ENCODE measurements around the gene SRSF4. TPM values are rescaled to one million over a fixed set of nuclear protein-coding genes. Genes with fewer than 3 reads are reported as not detected.

The SRSF4 gene
- total RNA-seq, 1 experiment from 2014 or later, result 69.0 TPM

DNA sequence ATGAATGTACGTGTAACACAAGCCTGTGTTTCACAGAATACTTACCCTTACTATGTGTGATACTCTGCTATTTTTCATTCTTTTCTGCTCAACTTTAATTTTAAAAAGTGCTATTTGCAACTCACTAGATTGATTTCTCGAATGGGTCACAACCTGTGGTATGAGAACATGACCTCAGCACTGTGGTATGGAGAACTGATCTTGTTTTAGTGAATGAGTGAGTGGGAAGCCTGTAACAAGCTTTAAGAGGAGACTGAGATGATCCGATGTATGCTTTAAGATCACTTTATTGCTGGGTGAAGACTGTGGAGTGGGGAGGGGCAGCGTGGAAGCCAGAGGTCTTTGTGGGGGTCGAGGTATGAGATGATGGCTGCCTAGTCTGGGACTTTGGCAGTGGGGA is 27.5 kb upstream of the SRSF4 start:
- intact Hi-C loops (cut with micrococcal nuclease), result no loop called here
- Histone ChIP-seq H3K36me3 (ENCODE audit: control insufficient read depth in 1 of 2, insufficient read depth in 2 of 2, low read length in 2 of 2) (peaks cover 14 to 34% of the 10 kb centered on the region in 2 experiments), H3K9ac (ENCODE audit: low read length) (no peak overlapping the region), H3K9me2 (ENCODE audit: insufficient read depth) (no peaks in the 10 kb centered on the region), H3K4me2 (ENCODE audit: low read length) (no peak overlapping the region), H2AFZ (ENCODE audit: low read depth, low read length, poor library complexity, severe bottlenecking) (no peak overlapping the region), H3K4me3 (replicated peaks in 1 of 2; ENCODE audit: low read depth in 1 of 2, low read length in 2 of 2) (no peak overlapping the region), H3K9me3 (ENCODE audit: control insufficient read depth in 1 of 2, insufficient read depth in 1 of 2, low read depth in 1 of 2, low read length in 2 of 2) (no peaks in the 10 kb centered on the region), H3K27ac (ENCODE audit: low read depth, low read length) (no peak overlapping the region), H3K4me1 (ENCODE audit: control insufficient read depth in 1 of 2, insufficient read depth in 2 of 2, low read length in 2 of 2) (no peaks in the 10 kb centered on the region), H3K27me3 (ENCODE audit: insufficient read depth, low read length) (no peaks in the 10 kb centered on the region), H3K79me2 (ENCODE audit: insufficient read depth, low read length) (no peaks in the 10 kb centered on the region), H4K20me1 (ENCODE audit: insufficient read depth) (no peaks in the 10 kb centered on the region)
- ChIA-PET CTCF (no interaction called here), POLR2A (no interaction called here), RAD21 (ENCODE audit: low non-redundant PET in 1 of 2, low total read pairs in 2 of 2, uncharacterized antibody in 2 of 2, unreplicated experiment in 2 of 2) (no interaction called here)
- BruUV-seq (replicated peaks), result no TSS peak
- no peak for ATAC-seq
- DNase-seq (ENCODE audit: low read depth, low spot score), result no peak
- TF ChIP-seq JUND (IDR thresholded peaks at IDR 0.05) (no peak), ELF1 (IDR thresholded peaks at IDR 0.05; ENCODE audit: borderline replicate concordance, low read depth) (no peak), YY1 (IDR thresholded peaks at IDR 0.05; ENCODE audit: extremely low read depth, insufficient replicate concordance, low read depth, low read length) (no peak), CBX3 (IDR thresholded peaks at IDR 0.05; ENCODE audit: low read depth) (no peak), EZH2 (IDR thresholded peaks at IDR 0.05) (no peak), EZH2phosphoT487 (IDR thresholded peaks at IDR 0.05; ENCODE audit: borderline replicate concordance) (no peak), ZNF274 (IDR thresholded peaks at IDR 0.05; ENCODE audit: low read depth, low read length) (no peak), ZFX (IDR thresholded peaks at IDR 0.05) (no peak), POLR2A (IDR thresholded peaks at IDR 0.05; ENCODE audit: borderline replicate concordance, extremely low read depth, insufficient read depth, insufficient read length) (no peak), POLR2AphosphoS5 (IDR thresholded peaks at IDR 0.05; ENCODE audit: low read depth, low read length) (no peak), SIN3A (IDR thresholded peaks at IDR 0.05; ENCODE audit: low read depth) (no peak), RAD21 (IDR thresholded peaks at IDR 0.05; ENCODE audit: low read depth) (no peak), FOSL1 (IDR thresholded peaks at IDR 0.05; ENCODE audit: low read depth) (no peak), EGR1 (IDR thresholded peaks at IDR 0.05; ENCODE audit: low read depth) (no peak), TCF7L2 (IDR thresholded peaks at IDR 0.05; ENCODE audit: borderline replicate concordance, extremely low read depth, insufficient read depth, insufficient read length) (no peak), SP1 (IDR thresholded peaks at IDR 0.05; ENCODE audit: low read depth) (no peak)
- TF ChIP-seq, protein P1, sequence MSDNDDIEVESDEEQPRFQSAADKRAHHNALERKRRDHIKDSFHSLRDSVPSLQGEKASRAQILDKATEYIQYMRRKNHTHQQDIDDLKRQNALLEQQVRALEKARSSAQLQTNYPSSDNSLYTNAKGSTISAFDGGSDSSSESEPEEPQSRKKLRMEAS (IDR thresholded peaks at IDR 0.05), result no peak
- TF ChIP-seq, protein P2, sequence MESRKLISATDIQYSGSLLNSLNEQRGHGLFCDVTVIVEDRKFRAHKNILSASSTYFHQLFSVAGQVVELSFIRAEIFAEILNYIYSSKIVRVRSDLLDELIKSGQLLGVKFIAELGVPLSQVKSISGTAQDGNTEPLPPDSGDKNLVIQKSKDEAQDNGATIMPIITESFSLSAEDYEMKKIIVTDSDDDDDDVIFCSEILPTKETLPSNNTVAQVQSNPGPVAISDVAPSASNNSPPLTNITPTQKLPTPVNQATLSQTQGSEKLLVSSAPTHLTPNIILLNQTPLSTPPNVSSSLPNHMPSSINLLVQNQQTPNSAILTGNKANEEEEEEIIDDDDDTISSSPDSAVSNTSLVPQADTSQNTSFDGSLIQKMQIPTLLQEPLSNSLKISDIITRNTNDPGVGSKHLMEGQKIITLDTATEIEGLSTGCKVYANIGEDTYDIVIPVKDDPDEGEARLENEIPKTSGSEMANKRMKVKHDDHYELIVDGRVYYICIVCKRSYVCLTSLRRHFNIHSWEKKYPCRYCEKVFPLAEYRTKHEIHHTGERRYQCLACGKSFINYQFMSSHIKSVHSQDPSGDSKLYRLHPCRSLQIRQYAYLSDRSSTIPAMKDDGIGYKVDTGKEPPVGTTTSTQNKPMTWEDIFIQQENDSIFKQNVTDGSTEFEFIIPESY (IDR thresholded peaks at IDR 0.05; ENCODE audit: extremely low read depth, insufficient replicate concordance, low read length), result no peak
- TF ChIP-seq, protein P3, sequence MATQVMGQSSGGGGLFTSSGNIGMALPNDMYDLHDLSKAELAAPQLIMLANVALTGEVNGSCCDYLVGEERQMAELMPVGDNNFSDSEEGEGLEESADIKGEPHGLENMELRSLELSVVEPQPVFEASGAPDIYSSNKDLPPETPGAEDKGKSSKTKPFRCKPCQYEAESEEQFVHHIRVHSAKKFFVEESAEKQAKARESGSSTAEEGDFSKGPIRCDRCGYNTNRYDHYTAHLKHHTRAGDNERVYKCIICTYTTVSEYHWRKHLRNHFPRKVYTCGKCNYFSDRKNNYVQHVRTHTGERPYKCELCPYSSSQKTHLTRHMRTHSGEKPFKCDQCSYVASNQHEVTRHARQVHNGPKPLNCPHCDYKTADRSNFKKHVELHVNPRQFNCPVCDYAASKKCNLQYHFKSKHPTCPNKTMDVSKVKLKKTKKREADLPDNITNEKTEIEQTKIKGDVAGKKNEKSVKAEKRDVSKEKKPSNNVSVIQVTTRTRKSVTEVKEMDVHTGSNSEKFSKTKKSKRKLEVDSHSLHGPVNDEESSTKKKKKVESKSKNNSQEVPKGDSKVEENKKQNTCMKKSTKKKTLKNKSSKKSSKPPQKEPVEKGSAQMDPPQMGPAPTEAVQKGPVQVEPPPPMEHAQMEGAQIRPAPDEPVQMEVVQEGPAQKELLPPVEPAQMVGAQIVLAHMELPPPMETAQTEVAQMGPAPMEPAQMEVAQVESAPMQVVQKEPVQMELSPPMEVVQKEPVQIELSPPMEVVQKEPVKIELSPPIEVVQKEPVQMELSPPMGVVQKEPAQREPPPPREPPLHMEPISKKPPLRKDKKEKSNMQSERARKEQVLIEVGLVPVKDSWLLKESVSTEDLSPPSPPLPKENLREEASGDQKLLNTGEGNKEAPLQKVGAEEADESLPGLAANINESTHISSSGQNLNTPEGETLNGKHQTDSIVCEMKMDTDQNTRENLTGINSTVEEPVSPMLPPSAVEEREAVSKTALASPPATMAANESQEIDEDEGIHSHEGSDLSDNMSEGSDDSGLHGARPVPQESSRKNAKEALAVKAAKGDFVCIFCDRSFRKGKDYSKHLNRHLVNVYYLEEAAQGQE (IDR thresholded peaks at IDR 0.05; ENCODE audit: low read depth), result no peak
- TF ChIP-seq, protein P4, sequence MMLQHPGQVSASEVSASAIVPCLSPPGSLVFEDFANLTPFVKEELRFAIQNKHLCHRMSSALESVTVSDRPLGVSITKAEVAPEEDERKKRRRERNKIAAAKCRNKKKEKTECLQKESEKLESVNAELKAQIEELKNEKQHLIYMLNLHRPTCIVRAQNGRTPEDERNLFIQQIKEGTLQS (IDR thresholded peaks at IDR 0.05), result no peak

All from HCT116 (cell line).